Iris pigment epithelial cell (primary cell): ENCODE results near the gene SEMA4B.
A peak's percentile ranks its signal among the peaks of the same experiment; 100 is the strongest.
"Not testable (repeated sequence)": the region's sequence is repeated elsewhere in the genome, so short reads cannot be mapped to it uniquely, and the experiment has no call there.

Experiments used
- DNase-seq: peaks from one replicate; pipeline ENCODE4 v3.0.0-alpha.2; 2011; ENCODE audit warnings: low read depth

SEMA4B gene

GRCh38 chr15:90227816-90228772 lies 27.0 kb downstream of the SEMA4B start:
- no peak for DNase-seq

DNA sequence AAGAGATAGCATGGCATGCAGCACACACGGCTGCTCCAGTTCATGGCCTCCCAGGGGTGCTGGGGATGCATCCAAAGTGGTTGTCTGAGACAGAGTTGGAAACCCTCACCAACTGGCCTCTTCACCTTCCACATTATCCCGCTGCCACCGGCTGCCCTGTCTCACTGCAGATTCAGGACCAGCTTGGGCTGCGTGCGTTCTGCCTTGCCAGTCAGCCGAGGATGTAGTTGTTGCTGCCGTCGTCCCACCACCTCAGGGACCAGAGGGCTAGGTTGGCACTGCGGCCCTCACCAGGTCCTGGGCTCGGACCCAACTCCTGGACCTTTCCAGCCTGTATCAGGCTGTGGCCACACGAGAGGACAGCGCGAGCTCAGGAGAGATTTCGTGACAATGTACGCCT lies 27.8 kb downstream of the SEMA4B start:
- no peak for DNase-seq

- no peak for DNase-seq
Observed at GRCh38 chr15:90230071-90230494, 29.0 kb downstream of the SEMA4B start.

GRCh38 chr15:90230610-90231009 lies 29.5 kb downstream of the SEMA4B start:
- no peak for DNase-seq

DNA sequence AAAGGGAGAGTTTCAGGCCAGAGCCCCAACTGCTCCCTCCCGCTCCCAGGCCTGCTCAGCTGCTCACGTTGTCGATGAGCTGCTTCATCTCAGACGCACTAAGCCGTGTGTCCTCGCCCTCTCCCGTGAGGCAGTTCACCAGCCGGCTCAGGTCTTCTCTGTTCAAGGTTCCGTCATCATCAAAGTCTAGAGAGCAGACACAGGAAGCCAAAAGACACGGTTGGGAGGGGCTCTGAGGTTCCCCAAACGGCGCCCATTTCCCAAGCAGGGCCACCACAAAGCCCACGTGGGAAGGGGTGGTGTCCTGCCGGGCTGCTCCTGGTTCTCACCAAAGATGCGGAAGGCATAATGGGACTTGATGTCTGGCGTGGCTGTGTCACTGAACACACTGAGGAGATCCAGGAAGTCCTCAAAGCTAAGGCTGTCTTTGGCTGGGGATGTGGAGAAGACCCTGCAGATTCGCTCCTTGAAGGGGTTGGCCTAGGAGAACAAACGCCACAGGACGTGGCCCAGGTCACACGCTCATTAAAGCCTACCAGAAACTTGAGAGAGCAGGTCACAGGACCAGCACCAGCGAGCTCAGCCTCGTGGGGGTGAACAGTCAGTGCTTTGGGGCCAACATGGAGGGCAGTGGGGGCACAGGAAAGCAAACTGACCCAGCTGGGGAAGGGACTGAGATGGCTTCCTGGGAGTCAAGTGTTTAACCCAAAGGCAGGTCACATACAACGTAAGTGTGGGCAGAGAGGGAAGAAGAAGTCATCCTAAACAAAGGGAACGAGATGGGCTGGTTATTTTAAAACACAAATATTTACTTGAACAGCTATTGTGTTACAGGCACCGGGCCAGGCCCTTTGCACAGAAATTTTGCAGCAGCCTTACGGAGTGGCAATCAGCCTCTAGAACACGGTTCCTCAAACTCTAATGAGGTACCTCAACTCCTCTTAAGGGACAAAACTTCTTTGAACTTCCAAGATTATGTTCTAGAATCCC lies 30.2 kb downstream of the SEMA4B start:
- DNase-seq, result no peak

- no peak for DNase-seq
Observed at GRCh38 chr15:90232196-90232595, 31.1 kb downstream of the SEMA4B start.

DNA sequence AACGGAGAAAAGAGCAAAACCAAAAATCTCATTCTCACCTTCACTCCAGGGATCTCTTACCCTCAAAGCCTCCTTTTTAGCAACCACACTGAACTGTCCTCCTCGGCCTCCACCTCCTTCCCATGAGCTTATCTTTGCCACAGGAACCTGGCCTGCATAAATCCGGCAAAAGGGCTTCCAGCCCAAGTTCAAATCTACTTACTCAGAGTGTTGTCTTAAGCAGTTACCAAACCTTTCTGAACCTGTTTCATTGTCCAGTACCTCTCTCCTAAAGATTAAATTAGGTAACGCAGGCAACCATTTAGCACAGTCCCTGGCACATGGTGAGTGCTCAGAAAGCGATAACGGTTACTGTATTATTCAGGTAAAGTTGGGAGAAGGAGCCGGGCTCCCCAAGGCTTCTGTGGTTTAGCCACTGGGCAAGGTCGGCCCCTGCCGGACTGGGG lies 31.8 kb downstream of the SEMA4B start:
- DNase-seq, result peak; percentile 39

- peak; percentile 97 for DNase-seq
Observed at GRCh38 chr15:90233387-90234095, 32.4 kb downstream of the SEMA4B start, which contains the start of gene CIB1. TSS of gene CIB1 (minus strand) at chr15:90233941. CDS start at chr15:90233885, 56 bp downstream.

DNA sequence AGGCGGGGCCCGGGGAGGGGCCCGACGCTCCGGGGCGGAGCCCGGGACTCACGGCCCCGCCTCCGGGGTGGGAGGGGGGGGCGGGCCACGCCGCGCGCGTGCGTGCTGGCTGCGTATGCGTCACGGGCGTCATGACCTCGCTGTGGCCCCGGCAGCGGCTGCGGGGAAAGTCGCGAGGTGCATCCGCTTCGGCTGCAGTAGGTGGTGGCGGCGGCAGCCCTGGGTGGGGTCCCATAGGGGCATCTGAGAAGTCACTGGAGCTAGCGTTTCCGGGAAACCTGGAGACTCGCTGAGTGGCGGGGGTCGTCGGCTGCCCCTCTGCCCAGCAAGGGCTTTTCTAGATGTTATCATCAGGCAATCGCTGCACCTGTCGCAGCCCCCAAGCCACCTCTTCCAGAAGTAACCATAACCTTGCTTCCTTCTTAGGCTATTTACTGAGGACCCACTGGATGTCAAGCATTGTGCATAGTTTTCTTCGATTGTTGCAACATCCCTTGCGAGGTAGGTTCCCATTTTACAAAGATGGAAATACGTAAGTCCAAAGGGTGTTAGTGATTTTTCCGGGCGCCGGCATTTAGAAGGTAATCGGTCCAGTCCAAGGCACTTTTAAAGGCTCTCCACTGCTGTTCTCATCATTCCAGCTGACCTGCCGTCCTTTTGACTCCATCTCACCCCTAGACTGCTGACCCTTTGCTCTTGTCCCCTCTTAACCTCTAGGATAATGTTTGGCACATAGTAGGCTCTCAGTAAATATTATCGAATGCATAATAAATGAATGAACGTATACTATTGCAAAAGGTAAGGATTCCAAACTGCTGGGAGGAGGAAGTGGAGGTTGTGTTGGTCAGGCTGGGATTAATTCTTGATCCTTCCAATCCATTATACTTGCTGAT lies 33.2 kb downstream of the SEMA4B start, which contains the start of gene GDPGP1:
GDPGP1 (plus strand) TSS at position 114 of the 893 bp plus-strand sequence. CDS start 6,700 bp downstream, outside the sequence.
- peak; percentile 23 for DNase-seq

- DNase-seq, result peak; percentile 9
Observed at GRCh38 chr15:90239371-90239770, 38.2 kb downstream of the SEMA4B start.

DNA sequence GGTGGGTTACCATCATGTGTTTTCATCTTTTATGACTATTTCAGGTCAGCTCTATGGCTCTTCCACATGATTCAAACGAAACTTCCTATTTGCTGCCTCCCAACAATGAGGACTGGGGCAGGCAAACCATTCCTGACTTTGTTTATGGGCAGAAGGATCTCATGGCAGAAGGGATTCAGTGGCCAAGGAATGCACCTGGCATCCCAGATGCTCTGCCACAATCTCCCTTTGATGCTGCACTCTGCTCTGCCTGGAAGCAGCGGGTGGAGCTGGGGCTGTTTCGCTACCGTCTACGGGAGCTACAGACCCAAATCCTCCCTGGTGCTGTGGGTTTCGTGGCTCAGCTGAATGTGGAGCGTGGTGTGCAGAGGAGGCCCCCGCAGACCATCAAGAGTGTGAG lies 39.7 kb downstream of the SEMA4B start:
- DNase-seq, result no peak

DNA sequence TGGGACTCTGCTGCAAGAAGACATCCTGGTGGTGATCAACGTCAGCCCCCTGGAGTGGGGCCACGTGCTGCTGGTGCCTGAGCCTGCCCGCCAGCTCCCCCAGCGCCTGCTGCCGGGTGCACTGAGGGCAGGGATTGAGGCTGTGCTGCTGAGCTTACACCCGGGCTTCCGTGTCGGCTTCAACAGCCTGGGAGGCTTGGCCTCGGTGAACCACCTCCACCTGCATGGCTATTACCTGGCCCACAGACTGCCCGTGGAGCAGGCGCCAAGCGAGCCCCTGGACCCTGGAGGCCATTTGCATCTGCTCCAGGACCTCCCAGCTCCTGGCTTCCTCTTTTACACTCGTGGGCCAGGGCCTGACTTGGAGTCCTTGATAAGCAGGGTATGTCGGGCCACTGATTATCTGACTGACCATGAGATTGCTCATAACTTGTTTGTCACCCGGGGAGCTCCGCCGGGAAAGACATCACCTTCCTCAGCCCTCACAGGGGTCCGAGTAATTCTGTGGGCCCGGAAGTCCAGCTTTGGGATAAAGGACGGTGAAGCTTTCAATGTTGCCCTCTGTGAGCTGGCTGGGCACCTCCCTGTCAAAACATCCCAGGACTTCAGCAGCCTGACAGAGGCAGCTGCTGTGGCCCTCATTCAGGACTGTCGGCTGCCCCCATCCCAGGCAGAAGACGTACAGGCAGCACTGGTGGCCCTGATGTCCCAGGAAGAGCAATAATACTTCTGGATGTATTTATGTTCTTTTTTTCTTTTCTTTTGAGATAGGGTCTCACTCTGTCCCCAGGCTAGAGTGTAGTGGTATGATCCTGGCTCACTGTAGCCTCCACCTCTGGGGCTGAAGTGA lies 40.4 kb downstream of the SEMA4B start:
- no peak for DNase-seq

- no peak for DNase-seq
Observed at GRCh38 chr15:90243943-90244639, 43.0 kb downstream of the SEMA4B start.

- DNase-seq, result no peak
Observed at GRCh38 chr15:90248789-90249202, 47.7 kb downstream of the SEMA4B start.

DNA sequence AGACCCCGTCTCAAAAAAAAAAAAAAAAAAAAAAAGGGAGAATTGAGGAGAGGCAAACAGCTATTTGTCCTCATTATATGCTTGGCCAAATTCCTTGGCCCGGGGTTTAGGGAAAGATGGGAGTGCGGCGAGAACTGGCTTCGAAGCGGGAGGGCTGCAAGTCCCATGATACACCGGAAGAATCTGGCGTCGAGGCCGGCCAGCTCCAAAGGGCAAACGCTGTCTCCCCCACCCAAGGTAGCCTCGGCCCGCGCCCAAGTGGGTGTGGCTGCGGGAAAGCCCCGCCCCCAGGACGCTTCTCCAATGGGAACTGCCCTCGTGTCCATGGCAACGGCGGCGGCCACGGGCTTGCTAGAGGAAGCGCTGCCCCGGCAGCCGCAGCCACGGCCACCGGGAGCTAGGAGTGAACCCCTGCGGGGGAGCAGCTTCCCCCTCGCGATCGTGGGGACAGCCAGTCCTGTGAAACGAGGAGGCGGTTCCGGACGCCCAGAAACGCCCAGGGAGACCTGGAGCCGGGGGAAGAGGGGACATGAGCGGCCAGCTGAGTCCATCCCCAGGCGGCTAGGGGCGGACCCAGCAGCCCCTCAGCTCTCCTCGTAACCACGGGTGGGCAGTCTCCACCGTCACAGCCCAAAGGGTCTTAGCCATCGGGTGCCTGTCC lies 48.2 kb downstream of the SEMA4B start, which contains the start of gene TTLL13:
TTLL13 (plus strand) TSS at position 354 of the 661 bp plus-strand sequence. CDS start 1,075 bp downstream, outside the sequence.
- peak; percentile 81 for DNase-seq

GRCh38 chr15:90257776-90258175 lies 56.6 kb downstream of the SEMA4B start:
- no peak for DNase-seq

GRCh38 chr15:90259524-90259923 lies 58.4 kb downstream of the SEMA4B start:
- peak; percentile 73 for DNase-seq

DNA sequence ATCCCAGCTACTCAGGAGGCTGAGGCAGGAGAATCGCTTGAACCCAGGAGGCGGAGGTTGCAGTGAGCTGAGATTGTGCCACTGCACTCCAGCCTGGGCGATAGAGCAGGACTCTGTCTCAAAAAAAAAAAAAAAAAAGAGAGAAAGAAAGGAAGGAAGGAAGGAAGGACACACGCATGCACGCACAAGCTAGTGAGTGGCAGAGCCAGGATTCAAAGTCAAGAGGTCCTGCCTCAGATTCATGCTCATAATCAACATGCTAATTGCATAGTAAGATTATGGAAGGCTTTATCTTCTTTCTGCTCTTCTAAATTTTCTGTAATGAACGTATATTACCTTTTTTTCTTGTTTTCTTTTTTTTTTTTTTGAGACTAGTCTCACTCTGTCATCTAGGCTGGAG lies 59.6 kb downstream of the SEMA4B start:
- not testable (repeated sequence) for DNase-seq
